GM21447 (cell line): ENCODE results near the gene MYNN.
"Not testable (repeated sequence)": the region's sequence is repeated elsewhere in the genome, so short reads cannot be mapped to it uniquely, and the experiment has no call there.

Source experiments
- ATAC-seq: cut with Tn5 transposase; IDR thresholded peaks from one replicate; pipeline ENCODE4 v1.9.1; 2021; ENCODE audit not compliant: unreplicated experiment

Gene MYNN

GRCh38 chr3:169772897-169773816 lies at the start of gene MYNN:
Gene MYNN (plus strand): TSS chr3:169773396. CDS start chr3:169774296, 900 bp downstream.
- ATAC-seq: peak; percentile 82

- not testable (repeated sequence) for ATAC-seq
Observed at GRCh38 chr3:169731857-169732256, 41.3 kb upstream of the MYNN start.

GRCh38 chr3:169739067-169739466 lies 34.1 kb upstream of the MYNN start:
- ATAC-seq: no peak

- ATAC-seq: no peak
Observed at GRCh38 chr3:169744366-169745054, 28.7 kb upstream of the MYNN start.

- no peak for ATAC-seq
Observed at GRCh38 chr3:169746924-169747323, 26.3 kb upstream of the MYNN start.

- no peak for ATAC-seq
Observed at GRCh38 chr3:169748670-169749069, 24.5 kb upstream of the MYNN start.

- no peak for ATAC-seq
Observed at GRCh38 chr3:169750665-169751064, 22.5 kb upstream of the MYNN start.

- no peak for ATAC-seq
Observed at GRCh38 chr3:169751875-169752274, 21.3 kb upstream of the MYNN start.

- ATAC-seq: no peak
Observed at GRCh38 chr3:169754711-169755110, 18.5 kb upstream of the MYNN start.

GRCh38 chr3:169755488-169755887 lies 17.7 kb upstream of the MYNN start:
- ATAC-seq: no peak

- ATAC-seq: no peak
Observed at GRCh38 chr3:169758359-169758994, 14.7 kb upstream of the MYNN start.

- ATAC-seq: peak; percentile 52
Observed at GRCh38 chr3:169759256-169759655, 13.9 kb upstream of the MYNN start.

GRCh38 chr3:169760479-169760878 lies 12.7 kb upstream of the MYNN start:
- ATAC-seq: no peak

- peak; percentile 42 for ATAC-seq
Observed at GRCh38 chr3:169764312-169764881, 8.8 kb upstream of the MYNN start.

- peak; percentile 63 for ATAC-seq
Observed at GRCh38 chr3:169764882-169765612, 8.1 kb upstream of the MYNN start, which contains the start of gene TERC. Gene TERC (minus strand): TSS chr3:169765060.

GRCh38 chr3:169769287-169770181 lies 3.7 kb upstream of the MYNN start, which contains the start of gene ACTRT3:
Gene ACTRT3 (minus strand): TSS chr3:169769561. CDS start chr3:169769520, 41 bp downstream.
- ATAC-seq: peak; percentile 11

GRCh38 chr3:169771497-169772304 lies 1.5 kb upstream of the MYNN start:
- ATAC-seq: peak; percentile 13

GRCh38 chr3:169772305-169772896 lies 795 bp upstream of the MYNN start:
- ATAC-seq: peak; percentile 29
